Suprapubic skin (tissue), 4 donors: ENCODE measurements around the gene SLIT1. TPM values are rescaled to one million over a fixed set of nuclear protein-coding genes. Genes with fewer than 3 reads are reported as not detected.

Experiments used
- DNase-seq, 2 donors: peaks; one replicate each; pipeline ENCODE4 v3.0.0-alpha.2; 2019; ENCODE audit warnings: low spot score in 2 of 2
- H3K27ac ChIP-seq: fragments of 200-600 bp; sonication (generic); one replicate; pipeline ENCODE4 v1.5.1; 2019
- H3K27me3 ChIP-seq: fragments of 200-600 bp; sonication (generic); one replicate; pipeline ENCODE4 v1.5.1; 2019
- H3K36me3 ChIP-seq: fragments of 200-600 bp; sonication (generic); one replicate; pipeline ENCODE4 v1.5.1; 2019
- H3K4me1 ChIP-seq: fragments of 200-600 bp; sonication (generic); one replicate; pipeline ENCODE4 v1.5.1; 2019
- H3K4me3 ChIP-seq: fragments of 200-600 bp; sonication (generic); one replicate; pipeline ENCODE4 v1.5.1; 2019; ENCODE audit warnings: mild to moderate bottlenecking
- H3K9me3 ChIP-seq: fragments of 200-600 bp; sonication (generic); one replicate; pipeline ENCODE4 v1.5.1; 2019
- EP300 ChIP-seq: sonication (generic); formaldehyde crosslinking; IDR thresholded peaks from one replicate; pipeline ENCODE4 v1.6.1; 2017; ENCODE audit warnings: antibody characterized with exemption
- POLR2A ChIP-seq, 2 donors: fragments of 450-650 bp; IDR thresholded peaks; one replicate each; pipeline ENCODE4 v1.6.1; 2017; ENCODE audit warnings: antibody characterized with exemption in 2 of 2, mild to moderate bottlenecking in 2 of 2, moderate library complexity in 2 of 2
- POLR2AphosphoS5 ChIP-seq, 3 donors: sonication (generic); formaldehyde crosslinking; IDR thresholded peaks; one replicate each; pipeline ENCODE4 v1.6.1; 2017; ENCODE audit warnings: antibody characterized with exemption in 3 of 3
- WGBS: methylation state at CpG from one replicate; pipeline ENCODE4 v1.1.5; 2018; 5-methylcytosine and 5-hydroxymethylcytosine counted together
- total RNA-seq, 4 donors: library from RNA; depleted of rRNA; stranded (reverse); fragments of >200 nt; gene quantifications; one replicate each; pipeline ENCODE4 v1.1.0, GENCODE V29; 2016
- TF ChIP-seq, protein P1 (sequence below), 2 donors: fragments of 200-600 bp in 1 of 2; fragments of 450-650 bp in 1 of 2; sonication (generic) in 1 of 2; IDR thresholded peaks; one replicate each; pipeline ENCODE4 v1.5.1; 2016 to 2019; ENCODE audit warnings: antibody characterized with exemption in 2 of 2, mild to moderate bottlenecking in 1 of 2, moderate library complexity in 1 of 2

Gene SLIT1
- total RNA-seq, 4 donors from 2014 or later, result 0.10 to 0.40 (median 0.11) TPM; not detected in 1

DNA sequence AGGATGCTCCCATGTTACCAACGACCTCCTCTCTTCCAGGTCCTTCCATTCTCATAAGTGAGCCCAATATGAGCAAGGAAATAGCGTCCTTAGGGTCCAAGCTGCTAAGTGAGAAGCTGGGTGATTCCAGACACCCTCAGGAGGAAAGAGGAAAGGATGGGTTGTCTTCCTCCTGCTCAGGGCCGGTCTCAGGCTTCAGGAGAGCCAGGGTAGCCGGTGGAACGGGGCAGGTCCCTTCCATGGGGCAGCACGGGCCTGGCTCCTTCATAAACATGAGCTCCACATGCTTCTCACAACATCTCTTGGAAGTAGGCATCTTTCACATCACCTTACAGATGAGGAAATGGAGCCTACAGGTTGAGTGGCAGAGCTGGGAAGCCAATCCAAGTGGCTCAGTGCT, 12.7 kb downstream of the SLIT1 start:
- 81% methylated on average over 6 of the region's 6 CpGs for WGBS

DNA sequence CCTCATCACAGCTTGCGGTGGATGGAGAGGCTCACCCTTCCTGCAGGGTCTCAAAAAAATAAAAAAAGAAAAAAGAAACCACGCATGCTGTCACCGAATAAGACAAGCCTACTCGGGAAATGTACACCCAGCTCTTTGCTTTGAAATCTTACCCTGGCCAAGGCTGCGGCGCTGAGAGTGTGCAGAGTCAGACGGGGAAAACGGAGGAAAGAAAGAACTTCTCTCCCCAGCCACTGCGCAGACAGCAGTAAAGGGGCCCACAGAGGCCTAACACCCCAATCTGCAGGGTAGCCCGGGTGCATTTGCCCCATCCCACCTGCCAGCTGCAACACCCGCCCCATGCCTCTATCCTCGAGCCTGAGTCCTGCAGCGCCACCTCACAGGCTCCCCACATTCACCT, 14.8 kb downstream of the SLIT1 start:
- TF ChIP-seq POLR2A (IDR thresholded peaks at IDR 0.05) (no peak), POLR2AphosphoS5 (IDR thresholded peaks at IDR 0.05) (no peak), EP300 (no peak)
- TF ChIP-seq, protein P1, sequence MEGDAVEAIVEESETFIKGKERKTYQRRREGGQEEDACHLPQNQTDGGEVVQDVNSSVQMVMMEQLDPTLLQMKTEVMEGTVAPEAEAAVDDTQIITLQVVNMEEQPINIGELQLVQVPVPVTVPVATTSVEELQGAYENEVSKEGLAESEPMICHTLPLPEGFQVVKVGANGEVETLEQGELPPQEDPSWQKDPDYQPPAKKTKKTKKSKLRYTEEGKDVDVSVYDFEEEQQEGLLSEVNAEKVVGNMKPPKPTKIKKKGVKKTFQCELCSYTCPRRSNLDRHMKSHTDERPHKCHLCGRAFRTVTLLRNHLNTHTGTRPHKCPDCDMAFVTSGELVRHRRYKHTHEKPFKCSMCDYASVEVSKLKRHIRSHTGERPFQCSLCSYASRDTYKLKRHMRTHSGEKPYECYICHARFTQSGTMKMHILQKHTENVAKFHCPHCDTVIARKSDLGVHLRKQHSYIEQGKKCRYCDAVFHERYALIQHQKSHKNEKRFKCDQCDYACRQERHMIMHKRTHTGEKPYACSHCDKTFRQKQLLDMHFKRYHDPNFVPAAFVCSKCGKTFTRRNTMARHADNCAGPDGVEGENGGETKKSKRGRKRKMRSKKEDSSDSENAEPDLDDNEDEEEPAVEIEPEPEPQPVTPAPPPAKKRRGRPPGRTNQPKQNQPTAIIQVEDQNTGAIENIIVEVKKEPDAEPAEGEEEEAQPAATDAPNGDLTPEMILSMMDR (IDR thresholded peaks at IDR 0.05), result no peak
- no peak overlapping the region for H3K27ac ChIP-seq
- no peaks in the 10 kb centered on the region for H3K36me3 ChIP-seq
- H3K9me3 ChIP-seq, result no peaks in the 10 kb centered on the region
- peaks cover 31% of the 10 kb centered on the region for H3K27me3 ChIP-seq
- H3K4me3 ChIP-seq, result no peak overlapping the region
- H3K4me1 ChIP-seq, result no peaks in the 10 kb centered on the region
- DNase-seq, result no peak
- WGBS, result 48% methylated on average over 13 of the region's 13 CpGs

More for the DNA sequence above, 12.7 kb downstream of the SLIT1 start:
- H3K27ac ChIP-seq, result no peak overlapping the region
- no peak for DNase-seq
- no peaks in the 10 kb centered on the region for H3K4me1 ChIP-seq
- H3K36me3 ChIP-seq, result no peaks in the 10 kb centered on the region
- no peak overlapping the region for H3K4me3 ChIP-seq
- no peaks in the 10 kb centered on the region for H3K9me3 ChIP-seq
- TF ChIP-seq POLR2A (IDR thresholded peaks at IDR 0.05) (no peak), EP300 (no peak), POLR2AphosphoS5 (IDR thresholded peaks at IDR 0.05) (no peak)
- TF ChIP-seq, protein P1 (IDR thresholded peaks at IDR 0.05), result no peak
- peaks cover 51% of the 10 kb centered on the region for H3K27me3 ChIP-seq

DNA sequence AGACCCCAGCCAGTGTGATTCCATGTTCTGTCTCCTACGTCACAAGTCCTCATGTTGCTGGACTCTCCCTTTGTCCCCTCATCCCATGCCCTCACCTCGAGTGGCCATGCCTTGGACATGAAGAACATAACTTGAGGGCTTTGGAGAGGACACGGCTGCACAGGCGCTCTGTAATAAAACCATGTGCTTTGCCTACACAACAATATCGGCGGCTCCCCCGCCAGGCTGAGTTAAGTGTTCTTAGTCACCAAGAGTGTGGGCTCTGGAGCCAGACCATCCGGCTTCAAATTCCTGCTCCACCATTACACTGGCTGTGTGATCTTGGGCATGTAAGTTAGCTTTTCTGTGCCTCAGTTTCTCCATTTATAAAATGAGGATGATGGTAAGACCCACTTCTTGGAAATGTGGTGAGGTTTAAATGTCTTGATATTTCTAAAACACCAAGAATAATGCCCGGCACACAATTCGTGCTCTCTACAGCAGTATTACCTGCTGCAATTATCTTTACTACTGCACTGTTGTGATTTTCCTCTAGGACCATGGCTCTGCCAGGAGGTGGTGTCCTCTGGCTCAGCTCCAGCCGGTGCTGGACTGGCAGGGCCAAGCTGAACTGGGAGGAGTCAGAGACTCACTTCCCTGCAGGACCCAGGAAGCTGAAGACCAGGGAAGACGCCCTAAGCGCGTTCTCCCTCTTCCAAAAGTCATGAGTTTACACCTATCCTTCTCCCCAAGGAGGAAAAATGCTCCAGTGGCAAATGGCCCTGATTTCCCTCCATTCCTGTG, 15.7 kb downstream of the SLIT1 start:
- WGBS, result 70% methylated on average over 14 of the region's 14 CpGs
- TF ChIP-seq POLR2AphosphoS5 (IDR thresholded peaks at IDR 0.05) (no peak), POLR2A (IDR thresholded peaks at IDR 0.05) (no peak), EP300 (no peak)
- TF ChIP-seq, protein P1 (IDR thresholded peaks at IDR 0.05), result no peak
- Histone ChIP-seq H3K9me3 (no peaks in the 10 kb centered on the region), H3K4me1 (no peaks in the 10 kb centered on the region), H3K36me3 (no peaks in the 10 kb centered on the region), H3K27ac (no peak overlapping the region), H3K4me3 (no peak overlapping the region), H3K27me3 (peaks cover 31% of the 10 kb centered on the region)
- no peak for DNase-seq

DNA sequence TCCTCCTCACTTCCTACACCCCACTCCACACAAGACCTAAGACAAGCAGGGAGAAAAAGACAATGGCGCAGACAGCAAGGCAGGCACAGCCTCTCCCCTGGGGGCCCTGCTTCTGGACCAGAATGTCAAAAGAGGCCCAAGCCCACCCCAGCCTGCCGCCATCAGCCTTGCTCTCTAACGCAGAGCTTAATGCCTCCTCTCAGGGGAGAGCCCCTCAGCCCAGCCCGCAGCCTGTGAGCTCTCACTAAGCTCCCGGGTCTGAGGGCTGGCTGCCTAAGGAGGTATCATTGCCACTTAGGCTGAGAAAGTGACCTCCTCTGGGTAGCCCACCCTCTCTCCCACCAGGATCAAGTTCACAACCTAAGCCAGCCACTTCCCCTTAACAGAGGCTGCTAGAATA, 16.7 kb downstream of the SLIT1 start:
- peaks cover 31% of the 10 kb centered on the region for H3K27me3 ChIP-seq
- WGBS, result 69% methylated on average over 5 of the region's 5 CpGs
- no peak for DNase-seq
- no peak overlapping the region for H3K27ac ChIP-seq
- TF ChIP-seq, protein P1 (IDR thresholded peaks at IDR 0.05), result no peak
- no peak for TF ChIP-seq POLR2A (IDR thresholded peaks at IDR 0.05)
- no peak for TF ChIP-seq EP300
- TF ChIP-seq POLR2AphosphoS5 (IDR thresholded peaks at IDR 0.05), result no peak
- H3K4me3 ChIP-seq, result no peak overlapping the region
- no peaks in the 10 kb centered on the region for H3K9me3 ChIP-seq
- H3K4me1 ChIP-seq, result no peaks in the 10 kb centered on the region
- no peaks in the 10 kb centered on the region for H3K36me3 ChIP-seq

DNA sequence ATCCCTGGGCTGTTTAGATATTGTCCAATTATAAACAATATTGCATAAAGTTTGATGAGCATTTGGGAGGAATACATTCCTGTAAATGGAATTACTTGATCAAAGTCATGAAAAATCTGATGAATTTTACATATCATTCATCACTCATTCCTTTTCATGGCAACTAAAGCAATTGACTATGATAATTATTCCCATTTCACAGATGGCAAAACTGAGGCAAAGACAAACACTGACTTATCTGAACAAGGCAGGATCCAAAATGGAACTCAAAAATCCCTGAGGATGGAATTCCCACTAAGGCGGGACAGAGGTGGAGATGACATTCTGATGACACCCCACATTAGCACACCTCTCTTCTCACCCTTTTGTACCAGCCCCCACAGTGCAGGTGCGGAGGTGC, 17.1 kb downstream of the SLIT1 start:
- no peak for DNase-seq
- no peaks in the 10 kb centered on the region for H3K4me1 ChIP-seq
- H3K36me3 ChIP-seq, result no peaks in the 10 kb centered on the region
- no peak overlapping the region for H3K27ac ChIP-seq
- no peak overlapping the region for H3K4me3 ChIP-seq
- TF ChIP-seq POLR2AphosphoS5 (IDR thresholded peaks at IDR 0.05) (no peak), EP300 (no peak), POLR2A (IDR thresholded peaks at IDR 0.05) (no peak)
- TF ChIP-seq, protein P1 (IDR thresholded peaks at IDR 0.05), result no peak
- H3K9me3 ChIP-seq, result no peaks in the 10 kb centered on the region
- 93% methylated on average over 2 of the region's 2 CpGs for WGBS
- H3K27me3 ChIP-seq, result peaks cover 27% of the 10 kb centered on the region
